ENCODE data around the gene PELI2.

PELI2 gene

GRCh38 chr14:56154321-56154720, 36.1 kb downstream of the PELI2 start:
- TF ChIP-seq BACH2 (CRISPR knock-in tag; IDR thresholded peaks at IDR 0.05; ENCODE audit: borderline replicate concordance) (no peak), PPARA (CRISPR knock-in tag; IDR thresholded peaks at IDR 0.05; ENCODE audit: borderline replicate concordance) (no peak), SNAI2 (CRISPR knock-in tag; IDR thresholded peaks at IDR 0.05) (no peak), ZNF565 (CRISPR knock-in tag; conservative IDR thresholded peaks at IDR 0.05; ENCODE audit: low read depth) (no peak), ZNF8 (CRISPR knock-in tag; IDR thresholded peaks at IDR 0.05) (no peak), ISL1 (CRISPR knock-in tag; IDR thresholded peaks at IDR 0.05) (no peak), GLIS3 (CRISPR knock-in tag; IDR thresholded peaks at IDR 0.05) (no peak), POU6F1 (CRISPR knock-in tag; IDR thresholded peaks at IDR 0.05; ENCODE audit: borderline replicate concordance, low read depth) (no peak), ZC3H10 (CRISPR knock-in tag; IDR thresholded peaks at IDR 0.05) (no peak), TSHZ2 (CRISPR knock-in tag; IDR thresholded peaks at IDR 0.05) (no peak), TCF4 (CRISPR knock-in tag; IDR thresholded peaks at IDR 0.05; ENCODE audit: borderline replicate concordance) (no peak), CREB5 (CRISPR knock-in tag; IDR thresholded peaks at IDR 0.05; ENCODE audit: low read depth) (no peak), CSRNP3 (CRISPR knock-in tag; IDR thresholded peaks at IDR 0.05) (no peak)

GRCh38 chr14:56156096-56156495, 37.9 kb downstream of the PELI2 start:
- TF ChIP-seq ISL1 (CRISPR knock-in tag; IDR thresholded peaks at IDR 0.05) (no peak), ZNF565 (CRISPR knock-in tag; conservative IDR thresholded peaks at IDR 0.05; ENCODE audit: low read depth) (no peak), ZNF70 (CRISPR knock-in tag; IDR thresholded peaks at IDR 0.05) (no peak), PATZ1 (CRISPR knock-in tag; IDR thresholded peaks at IDR 0.05; ENCODE audit: borderline replicate concordance) (no peak), CSRNP3 (CRISPR knock-in tag; IDR thresholded peaks at IDR 0.05) (no peak), CREB5 (CRISPR knock-in tag; IDR thresholded peaks at IDR 0.05; ENCODE audit: low read depth) (no peak), ESRRG (CRISPR knock-in tag; IDR thresholded peaks at IDR 0.05) (no peak), ZFP3 (CRISPR knock-in tag; IDR thresholded peaks at IDR 0.05) (no peak), PPARA (CRISPR knock-in tag; IDR thresholded peaks at IDR 0.05; ENCODE audit: borderline replicate concordance) (no peak), TSHZ2 (CRISPR knock-in tag; IDR thresholded peaks at IDR 0.05) (no peak), SNAI2 (CRISPR knock-in tag; IDR thresholded peaks at IDR 0.05) (no peak), TOX (CRISPR knock-in tag; IDR thresholded peaks at IDR 0.05; ENCODE audit: borderline replicate concordance) (no peak), ARNTL (CRISPR knock-in tag; IDR thresholded peaks at IDR 0.05; ENCODE audit: borderline replicate concordance, low read depth) (no peak), RARB (CRISPR knock-in tag; IDR thresholded peaks at IDR 0.05) (no peak), BACH2 (CRISPR knock-in tag; IDR thresholded peaks at IDR 0.05; ENCODE audit: borderline replicate concordance) (no peak), ZC3H10 (CRISPR knock-in tag; IDR thresholded peaks at IDR 0.05) (no peak), CSDC2 (CRISPR knock-in tag; IDR thresholded peaks at IDR 0.05) (no peak)
- no peak for ATAC-seq

More at GRCh38 chr14:56154321-56154720, 36.1 kb downstream of the PELI2 start:
- ATAC-seq, result no peak

Measured in SK-N-SH treated with all-trans-retinoic acid at 6 μM for 48 hours (cell line).